GM12875 (cell line): Measurements from ENCODE around the gene ACBD4.

Experiments
- H3K4me3 ChIP-seq: one replicate; pipeline ENCODE4 v1.5.1; 2011; ENCODE audit warnings: low read depth, low read length, control low read depth
- CTCF ChIP-seq: IDR thresholded peaks from 2 replicates; pipeline ENCODE4 v1.5.1; 2011; ENCODE audit warnings: low read depth, mild to moderate bottlenecking, control low read depth, inconsistent platforms, low read length, moderate library complexity, borderline replicate concordance; ENCODE audit not compliant: insufficient read depth

The ACBD4 gene

DNA sequence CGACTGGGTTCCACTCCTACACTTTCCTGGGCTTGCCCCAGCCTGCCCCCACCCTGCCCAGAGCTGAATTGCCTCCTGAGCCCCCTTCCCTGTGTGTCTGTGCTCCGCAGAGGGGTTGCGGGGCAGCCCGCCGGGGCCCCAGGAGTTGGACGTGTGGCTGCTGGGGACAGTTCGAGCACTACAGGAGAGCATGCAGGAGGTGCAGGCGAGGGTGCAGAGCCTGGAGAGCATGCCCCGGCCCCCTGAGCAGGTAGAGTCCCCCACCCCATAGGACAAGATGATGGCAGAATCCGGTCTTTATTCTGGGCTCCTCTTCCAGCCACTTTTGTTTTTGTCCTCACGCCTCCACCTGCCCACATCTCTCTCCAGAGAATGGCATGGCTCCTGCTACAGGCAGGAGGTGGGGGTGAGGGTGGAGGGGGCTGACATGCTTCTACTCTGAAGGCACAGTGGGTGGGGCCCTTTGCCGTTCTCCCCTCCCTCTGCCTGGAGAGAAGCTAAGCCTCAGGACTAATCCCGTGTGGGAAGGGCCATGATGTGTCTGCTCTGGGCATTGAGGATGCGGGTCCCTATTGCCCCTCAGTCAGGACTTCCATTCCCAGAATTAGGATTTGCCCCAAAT, 3.5 kb downstream of the ACBD4 start:
- no peak for TF ChIP-seq CTCF
- H3K4me3 ChIP-seq: no peak overlapping the region

GRCh38 chr17:45139533-45139920, 4.0 kb downstream of the ACBD4 start:
- H3K4me3 ChIP-seq: no peak overlapping the region
- no peak for TF ChIP-seq CTCF

DNA sequence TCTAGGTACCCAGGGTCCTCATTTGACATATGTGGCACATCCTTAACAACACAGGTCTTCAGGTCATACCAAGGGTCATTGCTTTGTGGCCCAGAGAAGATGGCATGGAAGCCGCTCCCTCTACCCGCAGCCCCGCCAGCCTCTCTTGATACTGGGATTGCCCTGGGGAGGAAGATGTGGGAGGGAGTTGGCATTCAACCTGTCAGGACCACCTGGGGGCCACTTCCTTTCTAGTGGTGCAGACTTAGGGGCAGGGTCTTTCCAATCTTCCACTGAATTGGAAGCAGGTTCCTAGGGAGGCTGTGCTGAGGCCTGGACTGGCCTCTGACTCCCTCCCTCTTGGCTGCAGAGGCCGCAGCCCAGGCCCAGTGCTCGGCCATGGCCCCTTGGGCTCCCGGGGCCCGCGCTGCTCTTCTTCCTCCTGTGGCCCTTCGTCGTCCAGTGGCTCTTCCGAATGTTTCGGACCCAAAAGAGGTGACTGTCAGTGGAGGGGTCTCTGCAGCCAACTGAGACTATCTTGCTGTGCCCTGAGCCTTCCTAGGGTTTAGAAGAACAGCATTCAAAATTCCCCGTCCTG, 7.7 kb downstream of the ACBD4 start:
- H3K4me3 ChIP-seq: no peak overlapping the region
- no peak for TF ChIP-seq CTCF

GRCh38 chr17:45143767-45144198, 8.3 kb downstream of the ACBD4 start:
- no peak for TF ChIP-seq CTCF
- peak overlapping the region; percentile 22 for H3K4me3 ChIP-seq

DNA sequence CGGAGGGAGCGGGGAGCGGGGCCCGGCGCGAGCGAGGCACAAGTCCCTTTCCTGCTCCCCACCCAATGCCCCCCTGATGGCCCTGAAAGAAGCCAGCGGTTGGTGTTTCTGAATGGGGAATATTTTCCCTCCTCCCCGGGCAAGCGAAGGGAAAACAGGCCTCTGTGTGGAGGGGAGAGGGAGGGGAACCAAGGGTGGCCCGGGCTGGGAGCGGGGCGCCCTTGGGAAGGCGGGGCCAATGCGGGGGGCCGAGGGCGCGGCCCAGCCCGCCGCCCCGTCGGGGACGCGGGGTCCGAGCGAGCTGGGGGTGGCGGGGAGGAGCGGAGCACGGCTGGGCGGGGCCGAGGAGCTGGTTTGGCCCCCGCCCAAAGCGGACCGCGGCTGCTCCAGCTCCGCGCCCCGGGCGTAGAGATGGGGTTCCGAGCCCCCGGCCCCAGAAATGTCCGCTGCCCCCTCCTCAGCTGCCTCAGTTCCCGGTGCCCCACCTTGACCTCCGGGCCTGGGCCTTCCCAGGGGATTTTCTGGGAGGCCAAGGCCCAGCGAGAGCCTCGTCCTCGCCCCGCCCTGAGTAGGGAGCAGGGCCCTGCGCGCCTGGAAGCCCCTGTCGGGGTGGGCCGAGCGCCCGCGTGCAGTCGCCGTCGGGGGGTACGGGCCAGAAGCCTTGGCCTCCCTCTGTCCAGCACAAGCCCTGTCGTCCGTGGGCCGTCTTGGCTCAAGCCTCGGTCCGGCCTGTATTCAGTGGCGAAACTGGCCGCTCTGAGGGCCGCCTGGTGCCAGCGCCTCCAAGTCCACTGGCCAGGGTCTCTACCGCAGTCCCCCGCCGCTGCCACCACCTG, 8.9 kb downstream of the ACBD4 start:
- peak overlapping the region; percentile 22 for H3K4me3 ChIP-seq
- TF ChIP-seq CTCF: no peak

DNA sequence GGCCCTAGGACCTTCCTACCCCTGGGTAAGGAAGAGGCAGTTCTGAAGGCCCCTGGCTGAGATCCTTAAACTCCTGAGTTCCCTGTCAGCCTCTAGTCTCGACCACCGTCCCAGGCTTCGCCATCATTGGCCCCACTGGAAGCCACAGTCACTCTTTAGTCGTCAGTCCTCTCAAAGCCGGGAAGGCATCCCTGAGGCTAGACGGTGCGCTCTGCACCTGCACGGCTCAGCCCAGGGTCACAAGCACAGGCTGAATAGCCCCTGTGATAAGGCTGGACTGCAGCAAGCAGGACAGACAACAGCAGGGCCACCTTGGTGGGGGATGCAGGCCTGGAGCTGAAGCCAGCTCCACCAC, 9.5 kb downstream of the ACBD4 start:
- H3K4me3 ChIP-seq: no peak overlapping the region
- no peak for TF ChIP-seq CTCF
